Lung (tissue), 12 donors: ENCODE results near the gene ULK2. TPM values are rescaled to one million over a fixed set of nuclear protein-coding genes. Genes with fewer than 3 reads are reported as not detected.

Experiments
- ATAC-seq: fragments of 200-7000 bp; cut with Tn5 transposase; one replicate; pipeline ENCODE4 v1.9.1; 2020; ENCODE audit warnings: moderate number of reproducible peaks; ENCODE audit not compliant: insufficient read depth, low FRiP score
- DNase-seq, 3 donors: peaks; one replicate each; pipeline ENCODE4 v3.0.0-alpha.2; 2013 to 2017
- H3K27ac ChIP-seq, 2 donors: one replicate each; pipeline ENCODE4 v1.5.1; 2013; ENCODE audit warnings: mild to moderate bottlenecking in 2 of 2, moderate library complexity in 2 of 2, control low read depth in 1 of 2, inconsistent platforms in 1 of 2, low read depth in 1 of 2, low read length in 1 of 2
- H3K27me3 ChIP-seq, 3 donors: one replicate each; pipeline ENCODE4 v1.5.1; 2013; ENCODE audit warnings: low read length in 2 of 3; ENCODE audit not compliant: control insufficient read depth in 3 of 3, insufficient read depth in 3 of 3
- H3K36me3 ChIP-seq, 4 donors: one replicate each; pipeline ENCODE4 v1.5.1; 2013; ENCODE audit warnings: low read length in 4 of 4, mild to moderate bottlenecking in 1 of 4, moderate library complexity in 1 of 4; ENCODE audit not compliant: control insufficient read depth in 4 of 4, insufficient read depth in 4 of 4
- H3K4me1 ChIP-seq, 5 donors: one replicate each; pipeline ENCODE4 v1.5.1; 2013; ENCODE audit warnings: low read length in 5 of 5, mild to moderate bottlenecking in 2 of 5, moderate library complexity in 1 of 5; ENCODE audit not compliant: control insufficient read depth in 5 of 5, insufficient read depth in 5 of 5
- H3K4me3 ChIP-seq: one replicate; pipeline ENCODE4 v1.5.1; 2013; ENCODE audit warnings: mild to moderate bottlenecking, control low read depth, moderate library complexity
- H3K9ac ChIP-seq, 2 donors: one replicate each; pipeline ENCODE4 v1.5.1; 2013; ENCODE audit warnings: low read length in 2 of 2, control low read depth in 1 of 2; ENCODE audit not compliant: insufficient read depth in 1 of 2
- H3K9me3 ChIP-seq, 4 donors: one replicate each; pipeline ENCODE4 v1.5.1; 2013; ENCODE audit warnings: low read length in 3 of 4, mild to moderate bottlenecking in 1 of 4, moderate library complexity in 1 of 4; ENCODE audit not compliant: control insufficient read depth in 4 of 4, insufficient read depth in 3 of 4
- CTCF ChIP-seq: IDR thresholded peaks from 2 replicates; pipeline ENCODE4 v1.5.1; 2012; ENCODE audit warnings: mild to moderate bottlenecking; ENCODE audit errors: control extremely low read depth, extremely low read depth
- WGBS, 2 donors: extraction: QIAGEN DNeasy Blood & Tissue Kit; methylation state at CpG; one replicate each; pipeline ENCODE4 v1.1.7; 2013; 5-methylcytosine and 5-hydroxymethylcytosine counted together
- polyA plus RNA-seq, 2 donors: library from polyadenylated mRNA; stranded (reverse); fragments of 200-250 nt; gene quantifications; one replicate each; pipeline ENCODE4 v1.2.1, GENCODE V29; 2013
- total RNA-seq, 2 donors: library from RNA; depleted of rRNA in 1 of 2; stranded (reverse); fragments of >200 nt in 1 of 2; gene quantifications; one replicate each; pipeline ENCODE4 v1.2.1, GENCODE V29; 2014 to 2021
- donor health status: control.
- donor health status: control.
- donor health status: Bipolar disorder and iron deficiency.
- donor health status: healthy.
- donor health status: DM: yes; HTN: yes; CAD: no.

ULK2 gene
- total and polyA plus RNA-seq, 4 donors, result 5.8 to 61.4 (median 16.5) TPM

- Histone ChIP-seq H3K27me3 (no peaks in the 10 kb centered on the region), H3K4me3 (no peak overlapping the region), H3K36me3 (peaks cover 4 to 28% (median 16%) of the 10 kb centered on the region in 4 donors), H3K9ac (no peak overlapping the region), H3K4me1 (no peaks in the 10 kb centered on the region), H3K27ac (no peak overlapping the region), H3K9me3 (no peaks in the 10 kb centered on the region)
- no peak for DNase-seq
- no peak for TF ChIP-seq CTCF
- no peak for ATAC-seq
Observed at GRCh38 chr17:19833914-19834313, 33.8 kb downstream of the ULK2 start.

- Histone ChIP-seq H3K9ac (no peak overlapping the region), H3K4me3 (no peak overlapping the region), H3K36me3 (peaks cover 6 to 18% (median 15%) of the 10 kb centered on the region in 4 donors), H3K4me1 (no peaks in the 10 kb centered on the region), H3K9me3 (no peaks in the 10 kb centered on the region), H3K27ac (no peak overlapping the region), H3K27me3 (no peaks in the 10 kb centered on the region)
- WGBS, 2 donors, result 82 to 84% methylated on average over 2 of the region's 2 CpGs
- no peak for TF ChIP-seq CTCF
- ATAC-seq (no peak), DNase-seq (no peak)
Observed at GRCh38 chr17:19830061-19830460, 37.7 kb downstream of the ULK2 start.

- Histone ChIP-seq H3K27ac (no peak overlapping the region), H3K4me1 (no peaks in the 10 kb centered on the region), H3K27me3 (no peaks in the 10 kb centered on the region), H3K4me3 (no peak overlapping the region), H3K9ac (no peak overlapping the region), H3K9me3 (no peaks in the 10 kb centered on the region), H3K36me3 (peaks cover 3 to 26% (median 14%) of the 10 kb centered on the region in 4 donors)
- ATAC-seq (no peak), DNase-seq (peak in 2 of 3 donors; percentile 17 to 20)
- TF ChIP-seq CTCF, result no peak
- 90 to 95% methylated on average over 3 of the region's 3 CpGs for whole genome bisulfite sequencing, 2 donors
Observed at GRCh38 chr17:19812407-19812806, 55.3 kb downstream of the ULK2 start.

- no peak for DNase-seq
- H3K4me3 ChIP-seq, result no peak overlapping the region
- no peak for ATAC-seq
- no peak for TF ChIP-seq CTCF
- H3K9me3 ChIP-seq, result peaks cover 0 to 2% (median 0%) of the 10 kb centered on the region in 4 donors
- peaks cover 6 to 36% (median 20%) of the 10 kb centered on the region in 4 donors for H3K36me3 ChIP-seq
- H3K27me3 ChIP-seq, result no peaks in the 10 kb centered on the region
- H3K4me1 ChIP-seq, result peaks cover 0 to 2% (median 0%) of the 10 kb centered on the region in 5 donors
- no peak overlapping the region for H3K9ac ChIP-seq
- H3K27ac ChIP-seq, result no peak overlapping the region
- 48 to 65% methylated on average over 2 of the region's 2 CpGs for WGBS, 2 donors
Observed at GRCh38 chr17:19805006-19805405, 62.7 kb downstream of the ULK2 start.
